Cardiac fibroblast (primary cell): Measurements from ENCODE around the gene GPHN.

Source experiments
- DNase-seq, 2 donors: peaks; one replicate each; pipeline versions ENCODE4 v3.0.0 to v3.0.0-alpha.2; 2010; ENCODE audit warnings: low read depth in 2 of 2
- H3K4me3 ChIP-seq, 2 donors: replicated peaks in 1 of 2; 1 replicate in 1 of 2; 2 replicates in 1 of 2; pipeline ENCODE4 v1.5.1; 2011; ENCODE audit warnings: low read depth in 2 of 2, low read length in 2 of 2, mild to moderate bottlenecking in 2 of 2, moderate library complexity in 1 of 2
- CTCF ChIP-seq: IDR thresholded peaks from one replicate; pipeline ENCODE4 v1.5.1; 2011; ENCODE audit warnings: low read depth, mild to moderate bottlenecking, low read length, inconsistent platforms

GPHN gene

GRCh38 chr14:66649498-66649897, 141.6 kb downstream of the GPHN start:
- TF ChIP-seq CTCF: no peak
- DNase-seq: no peak
- H3K4me3 ChIP-seq: no peak overlapping the region

- DNase-seq: peak; percentile 47 to 71
- TF ChIP-seq CTCF: no peak
Measured at GRCh38 chr14:66650491-66650911, 142.6 kb downstream of the GPHN start.

GRCh38 chr14:66651536-66652220, 143.7 kb downstream of the GPHN start:
- no peak for DNase-seq
- H3K4me3 ChIP-seq: no peak overlapping the region
- no peak for TF ChIP-seq CTCF

More at GRCh38 chr14:66650491-66650911, 142.6 kb downstream of the GPHN start:
- H3K4me3 ChIP-seq: no peak overlapping the region

GRCh38 chr14:66652525-66653106, 144.7 kb downstream of the GPHN start:
- DNase-seq: no peak
- TF ChIP-seq CTCF: no peak
- H3K4me3 ChIP-seq: no peak overlapping the region

GRCh38 chr14:66657780-66658179, 149.8 kb downstream of the GPHN start:
- DNase-seq: no peak
- H3K4me3 ChIP-seq: no peak overlapping the region
- TF ChIP-seq CTCF: no peak

- DNase-seq: peak; percentile 34 to 58
- H3K4me3 ChIP-seq: no peak overlapping the region
- peak; percentile 64 for TF ChIP-seq CTCF
Measured at GRCh38 chr14:66662374-66662773, 154.4 kb downstream of the GPHN start.
